ENCODE measurements around the gene E2F3. TPM values are rescaled to one million over a fixed set of nuclear protein-coding genes. Genes with fewer than 3 reads are reported as not detected.

Gene E2F3
- total and polyA plus RNA-seq, 2 donors from 2014 or later: 3.7 to 11.0 TPM

DNA sequence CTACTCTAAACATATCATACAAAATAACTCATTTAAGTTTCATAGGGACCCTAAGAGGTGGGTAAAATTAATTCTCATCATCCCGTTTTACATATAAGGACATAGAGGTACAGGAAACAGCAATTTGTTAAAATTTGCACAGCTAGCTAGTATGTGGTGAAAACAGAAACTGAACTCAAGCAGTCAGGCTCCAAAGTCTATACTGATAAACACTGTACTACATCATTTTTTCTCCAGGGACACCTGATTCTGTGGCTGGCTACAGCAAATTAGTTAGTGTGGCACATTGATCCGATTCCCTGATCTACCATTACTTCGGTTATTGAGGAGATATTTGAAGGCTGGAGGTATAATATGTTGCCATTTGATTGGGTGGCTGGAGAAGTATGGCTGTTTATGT lies 36.2 kb upstream of the E2F3 start:
- H3K36me3 ChIP-seq (ENCODE audit: control insufficient read depth in 2 of 3, insufficient read depth in 3 of 3, low read length in 3 of 3): no peaks in the 10 kb centered on the region
- no peak for DNase-seq
- H3K9ac ChIP-seq (ENCODE audit: low read length in 3 of 3): no peak overlapping the region
- no peak overlapping the region for H3K4me3 ChIP-seq (ENCODE audit: low read length in 3 of 3)
- no peak for FAIRE-seq
- no peak overlapping the region for H3K27ac ChIP-seq (ENCODE audit: low read depth in 2 of 2, low read length in 2 of 2)
- H3K9me3 ChIP-seq (ENCODE audit: control insufficient read depth in 2 of 3, insufficient read depth in 1 of 3, low read length in 3 of 3): peaks cover 0 to 4% (median 0%) of the 10 kb centered on the region in 3 donors
- TF ChIP-seq, protein P1, sequence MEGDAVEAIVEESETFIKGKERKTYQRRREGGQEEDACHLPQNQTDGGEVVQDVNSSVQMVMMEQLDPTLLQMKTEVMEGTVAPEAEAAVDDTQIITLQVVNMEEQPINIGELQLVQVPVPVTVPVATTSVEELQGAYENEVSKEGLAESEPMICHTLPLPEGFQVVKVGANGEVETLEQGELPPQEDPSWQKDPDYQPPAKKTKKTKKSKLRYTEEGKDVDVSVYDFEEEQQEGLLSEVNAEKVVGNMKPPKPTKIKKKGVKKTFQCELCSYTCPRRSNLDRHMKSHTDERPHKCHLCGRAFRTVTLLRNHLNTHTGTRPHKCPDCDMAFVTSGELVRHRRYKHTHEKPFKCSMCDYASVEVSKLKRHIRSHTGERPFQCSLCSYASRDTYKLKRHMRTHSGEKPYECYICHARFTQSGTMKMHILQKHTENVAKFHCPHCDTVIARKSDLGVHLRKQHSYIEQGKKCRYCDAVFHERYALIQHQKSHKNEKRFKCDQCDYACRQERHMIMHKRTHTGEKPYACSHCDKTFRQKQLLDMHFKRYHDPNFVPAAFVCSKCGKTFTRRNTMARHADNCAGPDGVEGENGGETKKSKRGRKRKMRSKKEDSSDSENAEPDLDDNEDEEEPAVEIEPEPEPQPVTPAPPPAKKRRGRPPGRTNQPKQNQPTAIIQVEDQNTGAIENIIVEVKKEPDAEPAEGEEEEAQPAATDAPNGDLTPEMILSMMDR (IDR thresholded peaks at IDR 0.05; ENCODE audit: borderline replicate concordance, extremely low read depth, insufficient read depth): no peak
- no peaks in the 10 kb centered on the region for H3K27me3 ChIP-seq (ENCODE audit: control insufficient read depth, insufficient read depth, low read length)
- intact Hi-C loops (cut with DNase I): no loop called here
- no peaks in the 10 kb centered on the region for H3K4me1 ChIP-seq (ENCODE audit: control insufficient read depth in 2 of 3, insufficient read depth in 2 of 3, low read depth in 1 of 3, low read length in 3 of 3)

DNA sequence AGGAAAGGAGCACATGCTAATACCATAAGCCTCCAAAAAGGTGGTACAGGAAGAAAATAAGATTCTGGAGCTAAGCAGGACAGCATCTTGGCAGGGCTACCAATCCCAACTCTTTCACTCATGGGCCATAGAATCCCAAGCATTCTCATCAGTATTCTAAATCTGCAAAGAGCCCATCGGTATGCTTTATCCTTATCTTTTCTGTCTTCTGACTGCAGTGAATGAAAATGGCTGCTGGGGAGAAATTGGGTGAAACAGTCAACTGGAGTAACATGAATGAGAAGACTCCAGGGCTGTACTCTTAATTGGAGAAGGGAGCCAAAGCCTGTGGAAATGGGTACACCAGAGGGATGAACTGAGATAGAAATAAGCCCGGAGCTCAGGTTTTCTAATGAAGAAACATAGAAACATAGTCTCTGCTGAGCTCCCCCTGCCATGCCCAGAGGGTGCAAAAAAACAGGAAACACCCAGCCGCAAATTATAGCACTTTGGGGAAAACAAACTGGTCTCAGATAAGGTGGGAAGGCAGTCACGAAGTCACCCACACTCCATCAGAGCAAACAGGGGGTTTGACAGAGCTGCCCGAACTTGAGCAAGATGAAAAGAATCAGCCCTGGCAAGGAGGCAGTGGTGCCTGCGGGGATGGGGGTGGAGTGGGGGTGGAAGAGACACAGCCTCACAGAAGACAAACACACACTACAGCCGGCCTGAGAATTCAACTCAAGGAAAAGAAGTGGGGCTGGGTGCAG lies 35.4 kb upstream of the E2F3 start:
- FAIRE-seq: no peak
- intact Hi-C loops (cut with DNase I): no loop called here

DNA sequence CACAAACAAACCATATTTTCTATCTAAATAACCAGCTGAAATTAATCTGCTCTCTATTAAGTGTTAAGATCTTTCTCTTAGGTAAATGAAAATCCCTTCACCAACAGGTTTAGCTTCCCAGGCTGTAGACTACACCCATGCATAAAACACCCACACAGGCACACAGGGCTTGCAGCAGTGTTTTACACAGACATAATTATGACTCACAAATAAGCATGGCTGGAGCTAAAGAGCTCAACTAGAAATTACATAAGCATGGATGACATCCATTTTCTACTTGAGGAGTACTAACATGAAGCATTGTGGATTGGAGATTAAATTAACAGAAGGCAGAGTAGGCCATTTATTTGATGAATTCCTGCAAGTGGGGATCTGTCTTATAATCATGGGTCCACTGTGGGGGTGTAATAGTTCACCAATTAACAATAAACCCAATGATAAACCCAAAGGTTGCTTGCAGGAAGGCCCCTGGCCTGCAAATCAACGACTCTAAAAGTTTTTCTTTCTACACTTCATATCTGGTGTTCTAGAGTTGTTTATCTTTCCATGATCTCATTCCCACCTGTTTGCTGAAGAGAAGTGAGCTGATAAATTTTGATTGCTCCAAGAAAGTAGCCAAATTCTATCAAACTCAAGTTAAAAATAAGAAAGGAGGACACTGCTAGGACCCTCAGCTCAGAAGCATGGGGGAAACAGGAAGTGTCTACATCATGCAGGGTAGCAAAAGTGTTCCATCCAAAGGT lies 33.8 kb upstream of the E2F3 start:
- Histone ChIP-seq H3K4me1 (ENCODE audit: control insufficient read depth in 2 of 3, insufficient read depth in 2 of 3, low read depth in 1 of 3, low read length in 3 of 3) (no peaks in the 10 kb centered on the region), H3K4me3 (ENCODE audit: low read length in 3 of 3) (no peak overlapping the region), H3K27ac (ENCODE audit: low read depth in 2 of 2, low read length in 2 of 2) (no peak overlapping the region), H3K9me3 (ENCODE audit: control insufficient read depth in 2 of 3, insufficient read depth in 1 of 3, low read length in 3 of 3) (no peaks in the 10 kb centered on the region), H3K9ac (ENCODE audit: low read length in 3 of 3) (no peak overlapping the region), H3K36me3 (ENCODE audit: control insufficient read depth in 2 of 3, insufficient read depth in 3 of 3, low read length in 3 of 3) (no peaks in the 10 kb centered on the region), H3K27me3 (ENCODE audit: control insufficient read depth, insufficient read depth, low read length) (no peaks in the 10 kb centered on the region)
- FAIRE-seq (no peak), DNase-seq (no peak)
- intact Hi-C loops (cut with DNase I): no loop called here
- TF ChIP-seq, protein P1 (IDR thresholded peaks at IDR 0.05; ENCODE audit: borderline replicate concordance, extremely low read depth, insufficient read depth): no peak

More for the DNA sequence above, 35.4 kb upstream of the E2F3 start:
- Histone ChIP-seq H3K27ac (ENCODE audit: low read depth in 2 of 2, low read length in 2 of 2) (no peak overlapping the region), H3K4me3 (ENCODE audit: low read length in 3 of 3) (no peak overlapping the region), H3K4me1 (ENCODE audit: control insufficient read depth in 2 of 3, insufficient read depth in 2 of 3, low read depth in 1 of 3, low read length in 3 of 3) (no peaks in the 10 kb centered on the region), H3K27me3 (ENCODE audit: control insufficient read depth, insufficient read depth, low read length) (no peaks in the 10 kb centered on the region), H3K9me3 (ENCODE audit: control insufficient read depth in 2 of 3, insufficient read depth in 1 of 3, low read length in 3 of 3) (no peaks in the 10 kb centered on the region), H3K36me3 (ENCODE audit: control insufficient read depth in 2 of 3, insufficient read depth in 3 of 3, low read length in 3 of 3) (no peaks in the 10 kb centered on the region), H3K9ac (ENCODE audit: low read length in 3 of 3) (no peak overlapping the region)
- TF ChIP-seq, protein P1 (IDR thresholded peaks at IDR 0.05; ENCODE audit: borderline replicate concordance, extremely low read depth, insufficient read depth): no peak
- no peak for DNase-seq
